HG03442 (cell line): ENCODE results near the gene AXL.
"Not testable (repeated sequence)": the region's sequence is repeated elsewhere in the genome, so short reads cannot be mapped to it uniquely, and the experiment has no call there.

Experiments
- ATAC-seq: cut with Tn5 transposase; IDR thresholded peaks from one replicate; pipeline ENCODE4 v1.9.1; 2021; ENCODE audit warnings: mild to moderate bottlenecking, moderate library complexity; ENCODE audit not compliant: unreplicated experiment

The AXL gene

GRCh38 chr19:41218615-41219507 is at the start of gene AXL:
TSS of gene AXL (plus strand) at chr19:41219223. CDS start at chr19:41219393, 170 bp downstream.
- ATAC-seq = no peak

GRCh38 chr19:41172297-41173164 is 46.5 kb upstream of the AXL start:
- no peak for ATAC-seq

- ATAC-seq = no peak
These were observed 44.6 kb upstream of the AXL start for GRCh38 chr19:41174297-41174928.

GRCh38 chr19:41175801-41176777 is 42.9 kb upstream of the AXL start:
- ATAC-seq = no peak

GRCh38 chr19:41180173-41180572 is 38.9 kb upstream of the AXL start:
- not testable (repeated sequence) for ATAC-seq

- no peak for ATAC-seq
These were observed 31.8 kb upstream of the AXL start for GRCh38 chr19:41186971-41187883.

GRCh38 chr19:41187884-41188279 is 31.1 kb upstream of the AXL start:
- no peak for ATAC-seq

GRCh38 chr19:41189425-41190065 is 29.5 kb upstream of the AXL start:
- no peak for ATAC-seq

- no peak for ATAC-seq
These were observed 26.2 kb upstream of the AXL start, which contains the start of gene CYP2S1 for GRCh38 chr19:41192574-41193429. TSS of gene CYP2S1 (plus strand) at chr19:41193219. CDS start at chr19:41193265, 46 bp downstream.

- no peak for ATAC-seq
These were observed 25.4 kb upstream of the AXL start for GRCh38 chr19:41193430-41194156.

GRCh38 chr19:41194157-41194552 is 24.9 kb upstream of the AXL start:
- no peak for ATAC-seq

GRCh38 chr19:41195675-41196497 is 23.1 kb upstream of the AXL start:
- ATAC-seq = no peak

GRCh38 chr19:41198559-41198958 is 20.5 kb upstream of the AXL start:
- no peak for ATAC-seq

GRCh38 chr19:41203371-41203770 is 15.7 kb upstream of the AXL start:
- no peak for ATAC-seq

- ATAC-seq = not testable (repeated sequence)
These were observed 14.7 kb upstream of the AXL start for GRCh38 chr19:41204338-41204737.

- no peak for ATAC-seq
These were observed 13.0 kb upstream of the AXL start for GRCh38 chr19:41205995-41206394.
